ENCODE results near the gene HPS1.
A peak's percentile ranks its signal among the peaks of the same experiment; 100 is the strongest.

DNA sequence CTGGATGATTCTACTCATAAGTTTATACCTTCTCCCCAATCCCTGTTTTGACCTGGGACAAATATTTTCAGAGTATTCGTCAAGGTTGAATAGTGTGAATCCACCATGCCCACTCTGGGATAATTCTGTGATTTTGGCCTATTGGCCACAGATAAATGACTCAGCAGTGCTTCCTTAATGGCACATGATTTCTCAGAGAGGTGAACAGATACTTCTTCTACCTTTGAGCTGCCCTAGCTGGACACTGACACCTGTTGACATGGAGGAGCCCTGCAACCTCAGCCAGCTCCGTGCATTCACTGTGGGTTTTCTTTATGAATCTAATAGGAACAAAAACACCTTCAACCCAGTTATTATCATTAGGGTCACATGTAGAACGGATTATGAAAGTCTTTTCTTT is 40.9 kb upstream of the HPS1 start:
- TF ChIP-seq, protein P1, sequence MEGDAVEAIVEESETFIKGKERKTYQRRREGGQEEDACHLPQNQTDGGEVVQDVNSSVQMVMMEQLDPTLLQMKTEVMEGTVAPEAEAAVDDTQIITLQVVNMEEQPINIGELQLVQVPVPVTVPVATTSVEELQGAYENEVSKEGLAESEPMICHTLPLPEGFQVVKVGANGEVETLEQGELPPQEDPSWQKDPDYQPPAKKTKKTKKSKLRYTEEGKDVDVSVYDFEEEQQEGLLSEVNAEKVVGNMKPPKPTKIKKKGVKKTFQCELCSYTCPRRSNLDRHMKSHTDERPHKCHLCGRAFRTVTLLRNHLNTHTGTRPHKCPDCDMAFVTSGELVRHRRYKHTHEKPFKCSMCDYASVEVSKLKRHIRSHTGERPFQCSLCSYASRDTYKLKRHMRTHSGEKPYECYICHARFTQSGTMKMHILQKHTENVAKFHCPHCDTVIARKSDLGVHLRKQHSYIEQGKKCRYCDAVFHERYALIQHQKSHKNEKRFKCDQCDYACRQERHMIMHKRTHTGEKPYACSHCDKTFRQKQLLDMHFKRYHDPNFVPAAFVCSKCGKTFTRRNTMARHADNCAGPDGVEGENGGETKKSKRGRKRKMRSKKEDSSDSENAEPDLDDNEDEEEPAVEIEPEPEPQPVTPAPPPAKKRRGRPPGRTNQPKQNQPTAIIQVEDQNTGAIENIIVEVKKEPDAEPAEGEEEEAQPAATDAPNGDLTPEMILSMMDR (IDR thresholded peaks at IDR 0.05 in 2 of 3, conservative IDR thresholded peaks at IDR 0.05 in 1 of 3; ENCODE audit: control insufficient read depth in 2 of 3, extremely low read depth in 1 of 3, insufficient read depth in 1 of 3, low read depth in 3 of 3, low read length in 3 of 3): peak in 1 of 3 experiments; percentile 21; a peak in 1 of 6 replicates
- TF ChIP-seq RAD21 (IDR thresholded peaks at IDR 0.05; ENCODE audit: insufficient read depth, low read depth, low read length) (peak; percentile 46), SMC3 (IDR thresholded peaks at IDR 0.05; ENCODE audit: borderline replicate concordance, low read length) (no peak)
